GM12873 (cell line): Measurements from ENCODE around the gene HABP4.

ENCODE experiments used
- TF ChIP-seq, protein P1 (sequence below): IDR thresholded peaks from 2 replicates; pipeline ENCODE4 v1.5.1; 2012; ENCODE audit warnings: low read depth, mild to moderate bottlenecking, moderate library complexity, low read length, control low read depth; ENCODE audit not compliant: insufficient read depth; ENCODE audit errors: missing control alignments

Gene HABP4

DNA sequence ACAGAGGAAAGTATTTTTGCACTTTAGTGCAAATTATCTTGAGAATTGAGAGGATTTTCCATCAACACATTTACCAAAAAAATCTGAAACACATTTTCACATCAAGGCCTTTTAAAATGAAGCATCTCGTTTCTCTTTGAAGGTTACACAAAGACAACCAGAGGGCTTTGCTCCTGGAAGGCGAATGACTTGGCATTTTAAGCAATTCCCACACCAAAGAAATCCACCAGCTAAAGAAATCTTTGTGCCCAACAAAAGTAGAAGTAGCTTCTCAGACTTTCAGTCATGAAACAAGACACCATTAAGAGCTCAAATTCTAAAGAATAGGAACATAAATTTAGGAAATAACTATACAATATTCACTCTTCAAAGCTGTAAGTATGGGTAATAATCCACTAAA lies 59.9 kb downstream of the HABP4 start:
- TF ChIP-seq, protein P1, sequence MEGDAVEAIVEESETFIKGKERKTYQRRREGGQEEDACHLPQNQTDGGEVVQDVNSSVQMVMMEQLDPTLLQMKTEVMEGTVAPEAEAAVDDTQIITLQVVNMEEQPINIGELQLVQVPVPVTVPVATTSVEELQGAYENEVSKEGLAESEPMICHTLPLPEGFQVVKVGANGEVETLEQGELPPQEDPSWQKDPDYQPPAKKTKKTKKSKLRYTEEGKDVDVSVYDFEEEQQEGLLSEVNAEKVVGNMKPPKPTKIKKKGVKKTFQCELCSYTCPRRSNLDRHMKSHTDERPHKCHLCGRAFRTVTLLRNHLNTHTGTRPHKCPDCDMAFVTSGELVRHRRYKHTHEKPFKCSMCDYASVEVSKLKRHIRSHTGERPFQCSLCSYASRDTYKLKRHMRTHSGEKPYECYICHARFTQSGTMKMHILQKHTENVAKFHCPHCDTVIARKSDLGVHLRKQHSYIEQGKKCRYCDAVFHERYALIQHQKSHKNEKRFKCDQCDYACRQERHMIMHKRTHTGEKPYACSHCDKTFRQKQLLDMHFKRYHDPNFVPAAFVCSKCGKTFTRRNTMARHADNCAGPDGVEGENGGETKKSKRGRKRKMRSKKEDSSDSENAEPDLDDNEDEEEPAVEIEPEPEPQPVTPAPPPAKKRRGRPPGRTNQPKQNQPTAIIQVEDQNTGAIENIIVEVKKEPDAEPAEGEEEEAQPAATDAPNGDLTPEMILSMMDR, result no peak

DNA sequence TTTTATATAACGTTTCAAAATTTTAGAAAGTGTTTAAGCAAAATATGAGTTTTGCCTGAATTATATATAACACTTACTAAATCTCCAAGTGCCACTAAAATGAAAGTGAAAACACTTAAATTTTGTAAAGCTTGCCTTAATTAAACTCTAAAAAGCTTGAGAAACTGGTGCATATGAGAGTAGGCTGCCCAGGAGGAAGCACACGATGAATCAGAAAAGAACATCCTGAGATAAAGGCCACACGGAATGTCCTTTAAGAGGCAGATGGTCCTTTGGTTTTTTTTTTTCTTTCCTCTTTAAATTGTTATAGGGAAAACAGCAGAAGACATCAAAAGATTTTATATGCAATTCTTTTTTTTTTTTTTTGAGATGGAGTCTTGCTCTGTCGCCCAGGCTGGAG lies 60.3 kb downstream of the HABP4 start:
- TF ChIP-seq, protein P1, result no peak

DNA sequence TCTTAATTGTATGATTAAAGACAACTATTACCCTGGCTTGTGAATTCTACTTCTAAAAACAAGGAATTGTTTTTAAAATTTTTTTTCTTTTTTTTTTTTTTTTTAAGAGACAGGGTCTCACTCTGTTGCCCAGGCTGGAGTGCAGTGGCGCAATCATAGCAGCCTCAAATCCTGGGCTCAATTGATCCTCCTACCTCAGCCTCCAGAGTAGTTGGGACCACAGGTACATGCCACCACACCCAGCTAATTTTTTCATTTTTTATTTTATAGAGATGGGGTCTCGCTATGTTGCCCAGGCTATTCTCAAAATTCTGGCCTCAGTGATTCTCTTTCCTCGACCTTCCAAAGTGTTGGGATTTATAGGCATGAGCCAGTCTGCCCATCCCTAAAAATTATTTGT lies 62.3 kb downstream of the HABP4 start:
- TF ChIP-seq, protein P1, result no peak

DNA sequence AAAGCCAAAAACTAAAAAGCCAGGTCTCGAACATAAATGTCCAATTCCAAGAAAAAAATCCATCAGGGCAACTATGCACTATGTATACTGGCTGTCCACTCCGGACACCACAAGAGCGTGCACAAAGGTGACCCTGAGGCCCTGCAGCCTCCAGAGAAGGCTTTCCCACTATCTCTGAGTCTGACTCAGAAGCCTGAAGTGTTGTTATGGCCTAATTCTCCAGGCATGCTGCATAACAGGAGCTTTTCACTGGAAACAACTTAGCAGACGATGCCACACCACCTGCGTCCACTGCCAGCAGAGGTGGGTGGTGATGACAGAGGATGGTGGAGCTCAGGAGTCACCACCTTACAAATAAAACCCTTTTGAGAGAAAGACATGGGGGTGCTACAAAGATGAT lies 63.7 kb downstream of the HABP4 start:
- TF ChIP-seq, protein P1, result no peak

DNA sequence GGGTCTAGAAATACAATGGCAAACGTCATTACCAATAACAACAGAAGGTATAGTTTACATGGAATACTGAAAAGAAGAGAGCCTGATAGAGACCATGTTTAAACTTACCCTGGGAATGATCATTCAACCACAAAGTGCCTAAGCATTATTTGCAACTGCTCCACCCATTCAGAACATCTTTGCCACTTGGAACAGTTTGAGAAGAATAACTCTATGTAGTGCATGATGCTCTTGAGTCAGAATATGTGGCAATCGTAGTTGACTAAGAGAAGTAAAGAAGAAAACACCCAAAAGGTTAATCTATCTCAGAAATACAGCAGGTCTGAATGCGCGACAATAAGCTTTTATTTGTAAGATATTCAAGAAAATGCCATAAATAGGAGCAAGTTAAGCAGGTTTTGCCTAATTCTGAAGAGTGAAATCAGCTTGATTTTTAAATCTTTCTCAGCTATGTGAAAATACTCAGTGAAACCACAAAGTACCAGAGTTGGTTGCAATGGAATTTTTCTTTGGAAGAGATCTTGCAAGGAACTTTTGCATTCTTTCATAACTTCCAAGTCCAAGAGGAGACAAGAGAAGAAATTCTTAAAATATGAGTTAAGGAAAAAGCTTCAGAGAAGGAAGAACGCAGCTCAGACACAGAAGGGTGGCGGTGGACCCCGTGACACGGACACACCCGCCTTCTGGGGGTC lies 64.3 kb downstream of the HABP4 start:
- TF ChIP-seq, protein P1, result no peak

DNA sequence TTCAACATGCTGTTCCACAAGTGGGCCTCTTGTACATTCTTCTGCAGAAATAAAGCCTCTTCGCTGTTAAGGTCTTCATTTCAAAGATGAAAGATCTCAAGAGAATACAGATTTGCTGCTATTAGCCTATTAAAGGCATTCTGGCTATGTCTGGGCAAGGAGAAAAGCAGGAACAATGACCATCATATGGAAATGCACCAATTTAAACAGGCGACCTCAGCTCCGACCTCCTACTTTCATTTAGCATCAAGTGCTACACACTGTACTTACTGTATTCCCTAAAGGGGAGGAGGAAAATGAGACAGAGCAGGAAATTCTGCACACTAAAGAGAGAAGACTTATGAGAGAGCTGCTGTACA lies 64.8 kb downstream of the HABP4 start:
- TF ChIP-seq, protein P1, result no peak

DNA sequence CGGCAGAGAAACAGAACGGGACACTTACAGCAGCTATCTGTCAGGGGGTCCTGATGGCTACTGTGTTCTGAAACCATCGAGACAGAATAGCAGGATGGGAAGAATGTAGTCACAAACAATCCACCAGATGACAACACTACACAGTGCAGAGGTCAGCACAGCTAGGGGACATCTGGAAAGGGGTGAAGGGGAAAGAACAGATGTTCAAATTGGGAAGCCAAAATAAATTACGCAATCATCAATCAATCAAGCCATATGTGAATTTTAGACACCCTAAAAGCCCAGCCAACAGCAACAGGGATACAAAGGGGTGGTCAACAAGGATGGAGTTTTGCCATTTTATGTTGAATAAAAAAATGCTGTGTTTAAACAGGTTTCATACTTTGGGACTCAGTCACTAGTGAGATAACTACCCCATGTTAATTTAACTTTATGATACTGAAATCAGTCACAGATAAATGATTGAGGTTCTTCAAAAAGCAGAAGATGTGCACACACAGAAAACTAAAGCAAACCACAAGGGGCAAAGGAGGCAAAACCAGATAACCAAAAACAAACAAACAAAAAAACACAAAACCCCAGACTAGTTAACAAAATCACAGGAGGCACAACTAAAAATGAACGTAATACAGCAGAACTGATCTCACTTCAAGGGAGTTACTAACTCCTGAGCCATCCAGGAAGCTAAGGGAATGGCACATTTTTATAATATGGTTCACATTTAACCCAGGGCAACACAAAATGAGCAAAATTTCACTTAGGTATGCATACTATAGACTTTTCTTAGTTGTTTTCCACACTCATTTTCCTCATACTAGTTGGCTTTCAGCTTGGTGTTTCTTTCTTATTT lies 65.9 kb downstream of the HABP4 start:
- TF ChIP-seq, protein P1, result no peak
